Measurements from ENCODE around the gene SMIM41.

The SMIM41 gene

GRCh38 chr12:52086944-52087835 is 7.7 kb downstream of the SMIM41 start:
- no peak for TF ChIP-seq CTCF (IDR thresholded peaks at IDR 0.05; ENCODE audit: insufficient read depth, low read length, missing control alignments)
- CTCF ChIA-PET = interaction anchor here (0.7 to 45.6 kb wide), 7 partner anchors 9 to 54 kb away, joined by 3 to 1695 read pairs (median 6); partner anchors contain the start of gene ATG101
- no peak for DNase-seq (ENCODE audit: low read depth, low spot score)
- H3K4me3 ChIP-seq (ENCODE audit: low read depth, low read length) = no peak overlapping the region
- POLR2A ChIA-PET = interaction anchor here (1.8 kb wide), 1 partner anchor 62 kb away, joined by 5 read pairs; no protein-coding TSS in a partner anchor

DNA sequence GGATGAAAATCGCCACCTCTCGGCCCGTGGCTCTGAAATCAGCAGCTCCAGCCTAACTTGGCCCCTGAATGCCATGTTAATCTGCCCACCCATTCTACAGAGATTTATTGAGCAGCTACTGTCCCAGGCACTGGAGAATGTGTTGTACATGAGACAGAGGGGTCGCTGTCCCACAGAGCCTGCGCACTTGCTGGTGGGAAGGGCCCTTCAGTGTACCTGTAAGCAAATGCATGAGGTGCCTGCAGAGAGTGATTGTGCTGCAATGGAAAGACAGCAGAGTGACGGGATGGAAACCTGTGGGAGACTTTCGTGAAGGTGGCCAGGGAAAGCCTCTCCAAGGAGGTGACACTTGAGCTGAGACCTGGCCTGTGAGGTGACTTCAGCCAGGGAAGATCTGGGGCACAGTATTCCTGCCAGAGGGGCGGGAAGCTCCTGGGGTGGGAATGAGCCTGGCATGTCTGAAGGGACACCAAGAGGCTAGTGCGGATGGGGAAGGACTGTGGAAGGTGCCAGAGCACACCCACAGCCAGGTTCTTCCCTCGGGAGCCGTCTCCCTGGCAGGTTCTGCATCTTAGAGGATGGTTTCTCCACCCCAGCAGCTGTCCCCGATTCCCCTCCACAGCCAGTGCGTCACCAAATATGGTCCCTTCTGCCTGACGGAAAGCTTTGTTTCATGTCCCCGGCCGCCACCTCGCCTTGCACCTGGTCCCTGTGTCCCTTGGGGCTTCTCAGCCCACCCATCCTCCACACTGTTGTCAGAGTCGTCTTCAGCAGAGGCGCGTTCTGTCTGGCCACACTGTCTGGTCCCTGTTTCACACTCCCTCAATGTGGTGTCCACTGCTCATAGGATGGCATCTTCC is 8.7 kb downstream of the SMIM41 start:
- CTCF ChIA-PET = interaction anchor here (0.7 to 45.6 kb wide), 9 partner anchors 8 to 177 kb away, joined by 3 to 1695 read pairs (median 3); partner anchors contain the start of gene ATG101
- no peak for TF ChIP-seq CTCF (IDR thresholded peaks at IDR 0.05; ENCODE audit: insufficient read depth, low read length, missing control alignments)
- POLR2A ChIA-PET = interaction anchor here (1.5 kb wide), 1 partner anchor 63 kb away, joined by 3 read pairs; no protein-coding TSS in a partner anchor
- H3K4me3 ChIP-seq (ENCODE audit: low read depth, low read length) = no peak overlapping the region
- DNase-seq (ENCODE audit: low read depth, low spot score) = no peak

GRCh38 chr12:52089491-52089890 is 10.0 kb downstream of the SMIM41 start:
- no peak for TF ChIP-seq CTCF (IDR thresholded peaks at IDR 0.05; ENCODE audit: insufficient read depth, low read length, missing control alignments)
- POLR2A ChIA-PET = interaction anchor here (1.5 kb wide), 1 partner anchor 64 kb away, joined by 3 read pairs; no protein-coding TSS in a partner anchor
- no peak for DNase-seq (ENCODE audit: low read depth, low spot score)
- H3K4me3 ChIP-seq (ENCODE audit: low read depth, low read length) = no peak overlapping the region
- CTCF ChIA-PET = interaction anchor here (0.7 to 45.6 kb wide), 5 partner anchors 18 to 176 kb away, joined by 3 to 1695 read pairs (median 8); partner anchors contain the start of gene ATG101

DNA sequence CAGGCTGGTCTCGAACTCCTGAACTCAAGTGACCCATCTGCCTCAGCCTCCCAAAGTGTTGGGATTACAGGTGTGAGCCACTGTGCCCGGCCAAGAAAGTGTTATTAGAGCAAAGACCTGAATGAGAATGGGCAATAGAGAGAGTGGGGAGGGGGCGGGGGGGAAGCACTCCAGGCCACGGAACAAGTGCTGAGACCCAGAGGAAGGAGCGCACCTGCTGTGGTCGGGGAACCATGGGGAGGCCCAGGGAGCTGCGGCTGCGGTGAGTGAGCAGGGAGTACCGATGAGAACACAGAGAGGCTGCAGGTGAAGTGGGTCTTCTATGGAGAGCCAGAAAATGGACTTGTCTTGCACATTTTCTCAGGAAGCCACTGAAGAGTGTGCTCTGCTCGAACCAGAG is 10.8 kb downstream of the SMIM41 start:
- ChIA-PET POLR2A (no interaction called here), CTCF (interaction anchor here (2.0 to 45.6 kb wide), 4 partner anchors 8 to 57 kb away, joined by 8 to 1695 read pairs (median 16); partner anchors contain the start of gene SMIM41)
- no peak for DNase-seq (ENCODE audit: low read depth, low spot score)
- no peak for TF ChIP-seq CTCF (IDR thresholded peaks at IDR 0.05; ENCODE audit: insufficient read depth, low read length, missing control alignments)
- no peak overlapping the region for H3K4me3 ChIP-seq (ENCODE audit: low read depth, low read length)

DNA sequence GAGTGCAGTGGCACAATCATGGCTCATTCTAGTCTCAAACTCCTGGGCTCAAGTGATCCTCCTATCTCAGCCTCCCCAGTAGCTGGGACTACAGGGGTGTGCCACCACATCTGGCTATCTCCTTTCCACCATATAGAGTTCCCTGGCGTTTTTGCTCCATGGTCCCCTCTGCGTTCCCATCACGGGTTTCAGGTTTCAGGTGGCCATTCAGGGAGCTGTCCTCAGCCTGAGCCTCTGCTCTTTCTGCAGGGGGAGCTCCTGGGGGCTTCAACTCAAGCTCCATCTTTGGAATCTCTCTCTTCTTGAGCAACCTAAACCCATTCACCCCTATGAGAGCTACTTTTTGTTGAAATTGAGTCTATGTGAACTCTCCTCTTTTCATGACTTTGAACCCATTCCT is 11.6 kb downstream of the SMIM41 start:
- POLR2A ChIA-PET = no interaction called here
- no peak overlapping the region for H3K4me3 ChIP-seq (ENCODE audit: low read depth, low read length)
- CTCF ChIA-PET = interaction anchor here (0.9 to 45.6 kb wide), 9 partner anchors 9 to 98 kb away, joined by 3 to 1695 read pairs (median 5); partner anchors contain the start of gene SMIM41
- TF ChIP-seq CTCF (IDR thresholded peaks at IDR 0.05; ENCODE audit: insufficient read depth, low read length, missing control alignments) = no peak
- no peak for DNase-seq (ENCODE audit: low read depth, low spot score)

Measured in AG04449 (cell line).